Stimulated activated CD8-positive, alpha-beta memory T cell treated with anti-CD3 and anti-CD28 coated beads, Interleukin-15, amount 100 ng/mL, for 1 hour (primary cell): Measurements from ENCODE around the gene UVRAG.
A peak's percentile ranks its signal among the peaks of the same experiment; 100 is the strongest.

Experiments
- DNase-seq: peaks from one replicate; pipeline ENCODE4 v3.0.0-alpha.2; 2020; ENCODE audit warnings: low read depth

Gene UVRAG

DNA sequence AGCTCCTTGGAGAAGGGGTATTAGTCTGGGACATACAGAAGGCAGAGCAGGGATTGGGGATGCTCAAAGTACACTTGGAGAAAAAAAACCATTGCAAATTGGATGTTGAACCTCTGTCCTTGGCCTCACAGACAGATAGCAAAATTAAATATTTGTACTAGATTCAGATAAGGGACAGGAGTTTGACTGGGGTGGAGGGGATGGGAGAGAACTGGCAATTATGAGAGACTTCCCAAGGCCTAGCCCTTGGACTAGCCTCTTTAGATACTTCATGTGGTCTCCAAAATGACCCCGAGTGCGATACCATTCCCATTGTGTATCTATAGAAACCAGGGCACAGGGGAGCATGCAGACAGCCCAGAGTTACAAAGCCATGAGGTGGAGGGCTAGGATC, 30.9 kb upstream of the UVRAG start:
- no peak for DNase-seq

DNA sequence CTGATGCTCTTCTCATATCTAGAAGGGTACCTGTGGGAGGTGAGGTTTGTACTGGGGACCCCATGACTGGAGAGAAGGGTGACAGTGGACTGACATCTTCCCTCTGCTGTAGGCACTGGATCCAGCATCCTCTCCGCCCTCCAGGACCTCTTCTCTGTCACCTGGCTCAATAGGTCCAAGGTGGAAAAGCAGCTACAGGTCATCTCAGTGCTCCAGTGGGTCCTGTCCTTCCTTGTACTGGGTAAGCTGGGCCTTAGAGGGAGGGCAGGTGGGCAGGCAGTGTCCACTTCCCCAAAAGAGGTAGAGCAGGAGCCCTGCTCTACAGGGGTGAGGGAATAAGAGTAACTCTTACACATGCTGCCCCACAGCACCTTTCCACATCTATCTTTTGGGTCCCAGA, 30.5 kb upstream of the UVRAG start:
- DNase-seq: no peak

DNA sequence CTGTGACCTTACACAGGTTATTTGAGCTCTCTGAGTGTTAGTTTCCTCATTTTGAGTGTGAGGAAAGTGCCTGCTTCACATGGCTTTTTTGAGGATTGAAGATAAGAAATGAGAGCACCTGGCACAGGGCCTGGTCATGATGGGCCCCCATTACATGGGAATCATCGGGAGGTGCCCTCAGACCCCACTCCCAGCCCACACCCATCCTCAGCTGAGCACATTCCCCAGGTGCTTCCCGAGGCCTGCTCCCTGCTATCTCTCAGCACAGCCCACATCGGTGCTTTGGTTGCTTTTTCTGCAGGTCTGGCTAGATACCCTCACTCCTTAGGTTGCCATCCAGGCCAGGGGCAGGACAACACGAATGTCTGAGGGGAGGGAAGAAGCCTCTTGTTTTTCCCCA, 29.8 kb upstream of the UVRAG start:
- DNase-seq: no peak

DNA sequence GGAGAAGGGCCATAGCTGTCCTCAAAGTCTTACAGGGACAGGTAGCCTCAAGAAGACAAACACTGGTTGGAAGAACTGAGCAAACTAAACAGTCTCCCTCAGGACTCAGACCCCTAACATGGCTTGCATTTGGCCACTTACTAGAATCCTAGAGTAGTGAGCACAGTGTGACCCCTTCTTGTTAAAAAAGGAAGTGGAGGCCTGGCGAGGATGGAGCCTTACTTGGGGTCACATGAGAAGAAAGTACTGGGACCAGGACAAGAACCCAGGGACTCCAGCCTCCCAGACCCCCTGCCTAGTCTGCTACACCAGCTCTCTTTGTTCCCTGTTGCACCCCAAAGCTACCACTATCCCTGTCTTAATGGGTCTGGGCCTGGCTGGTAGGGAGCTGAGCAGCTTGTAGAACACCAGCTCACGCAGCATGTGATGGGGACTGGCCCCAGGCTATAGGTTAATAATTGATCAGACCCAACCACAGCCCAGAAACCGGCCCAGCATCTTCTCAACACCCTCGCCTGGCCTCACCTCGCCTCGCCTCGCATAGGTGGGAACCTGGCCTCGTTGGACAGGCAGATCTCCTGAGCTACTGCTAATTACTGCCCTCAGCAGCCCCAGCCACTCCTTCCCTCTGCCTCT, 28.8 kb upstream of the UVRAG start:
- DNase-seq: no peak

DNA sequence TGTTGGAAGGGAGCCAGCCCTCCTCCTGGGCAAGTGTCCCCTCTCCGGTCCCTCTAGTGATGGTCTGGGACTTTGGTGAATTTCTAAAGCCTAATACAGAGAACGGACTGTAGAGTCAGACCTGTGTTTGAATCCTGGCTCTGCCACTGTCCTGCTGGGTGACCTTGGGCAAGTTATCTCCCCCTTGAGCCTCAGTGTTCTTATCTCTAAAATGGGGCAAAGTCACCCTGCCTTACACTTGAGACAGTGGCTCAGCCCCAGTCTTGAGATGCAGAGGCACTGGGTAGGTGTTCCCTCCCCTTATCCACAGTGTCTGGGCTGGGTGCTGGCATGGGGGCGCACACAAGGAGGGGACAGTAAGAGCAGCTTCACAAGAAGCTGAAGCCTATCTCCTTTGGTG, 25.5 kb upstream of the UVRAG start:
- no peak for DNase-seq

DNA sequence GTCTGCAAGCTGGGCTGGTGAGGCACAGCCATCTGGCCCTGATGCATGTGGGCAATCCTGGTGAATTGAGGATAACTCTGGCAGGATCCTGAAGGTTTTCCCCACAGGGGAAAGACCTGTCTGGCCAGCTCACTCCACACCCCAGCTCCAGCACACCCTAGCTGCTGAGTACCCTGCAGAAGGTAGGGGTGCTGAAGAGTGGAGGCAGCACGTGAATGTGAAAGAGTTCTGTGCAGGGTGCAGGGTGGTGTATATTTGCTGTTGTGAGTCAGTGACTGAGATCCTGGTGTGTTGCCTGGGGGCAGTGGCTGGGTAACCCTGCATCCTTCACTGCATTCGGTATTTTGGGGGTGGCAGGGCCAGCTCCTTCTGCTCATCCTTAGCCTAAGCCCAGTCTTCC, 24.0 kb upstream of the UVRAG start:
- DNase-seq: no peak

DNA sequence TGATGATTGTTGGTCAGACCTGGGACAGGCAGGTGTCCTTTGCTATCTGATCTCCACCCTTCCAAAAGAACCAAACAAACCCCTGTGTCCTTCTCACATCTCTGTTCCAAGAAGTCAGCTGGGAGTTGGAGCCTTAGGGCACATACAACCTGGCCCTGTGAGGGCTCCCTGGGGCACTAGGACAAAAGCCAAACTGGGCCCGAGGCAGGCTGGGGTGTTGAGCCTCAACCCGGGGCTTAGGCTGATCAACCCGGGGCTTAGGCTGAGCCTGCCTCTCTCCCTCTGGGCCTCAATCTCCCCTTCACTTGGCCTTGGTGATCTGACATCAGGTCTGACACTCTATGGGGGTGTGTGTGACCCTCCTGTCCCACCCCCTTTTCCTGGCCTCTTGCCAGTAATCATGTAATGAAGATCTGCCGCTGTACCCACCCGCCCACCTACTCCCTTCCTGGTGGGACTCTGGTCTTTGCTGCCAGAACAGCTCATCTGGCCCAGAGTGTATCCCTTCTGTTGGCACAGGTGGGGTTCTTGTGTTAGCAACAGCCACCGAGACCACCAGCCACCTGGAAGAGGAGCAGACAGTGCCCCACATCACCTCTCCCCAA, 22.8 kb upstream of the UVRAG start:
- DNase-seq: no peak

DNA sequence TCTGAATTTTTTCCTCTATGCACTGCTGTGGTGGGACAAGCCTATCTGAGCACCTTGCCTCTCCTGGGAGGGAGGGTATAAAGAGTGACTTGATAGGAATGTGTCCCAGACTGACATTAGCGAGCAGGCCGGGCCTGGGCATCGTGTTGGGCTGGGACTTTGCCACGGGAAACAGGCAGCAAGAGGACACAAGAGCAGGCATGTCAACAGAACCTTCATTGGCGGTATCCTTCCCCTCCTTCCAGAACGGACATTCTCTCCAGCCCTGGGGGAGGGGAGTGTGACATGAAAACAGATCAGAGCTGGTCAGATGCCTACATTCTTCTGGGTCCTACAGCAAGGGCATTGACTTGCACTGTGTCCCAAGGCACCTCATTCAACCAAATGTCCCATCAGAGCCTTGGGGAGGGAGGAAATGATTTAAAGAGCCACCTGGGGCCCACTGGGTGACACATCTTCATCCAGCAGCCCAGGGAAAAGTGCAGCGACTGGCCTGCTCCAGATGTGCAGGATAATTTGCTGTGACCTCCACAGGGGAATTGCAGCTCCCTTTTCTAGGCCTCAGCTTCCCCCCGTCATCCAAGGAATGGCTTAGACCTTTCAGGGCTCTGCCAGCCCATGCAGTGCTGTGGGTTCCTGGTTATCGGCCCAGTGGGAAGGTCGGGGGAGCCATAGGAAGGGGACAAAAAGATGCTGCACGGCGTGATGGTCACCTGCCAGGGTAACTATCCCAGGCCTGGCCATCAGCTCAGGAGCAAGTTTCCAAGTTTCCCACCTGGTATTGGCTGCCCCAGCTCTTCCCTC, 21.8 kb upstream of the UVRAG start:
- no peak for DNase-seq

DNA sequence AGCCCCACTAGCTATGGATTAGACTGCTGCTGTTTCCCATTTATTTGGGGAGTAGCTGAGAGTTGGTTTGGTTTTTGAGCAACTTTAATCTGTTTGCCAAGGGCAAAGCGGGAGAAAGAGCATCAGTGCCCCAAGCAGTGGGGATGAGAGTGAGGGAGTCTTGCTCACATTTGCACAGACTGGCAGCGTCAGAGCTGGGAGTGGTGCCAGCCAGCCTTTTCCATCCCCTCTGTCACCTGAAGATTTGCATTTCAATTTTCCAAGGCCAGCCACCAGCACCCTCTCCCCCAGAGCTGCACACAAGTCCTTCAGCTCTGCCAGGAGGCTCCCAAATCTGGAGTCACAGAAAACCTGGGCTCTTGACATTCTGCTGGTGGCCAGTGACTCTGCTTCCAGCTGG, 21.0 kb upstream of the UVRAG start:
- no peak for DNase-seq

DNA sequence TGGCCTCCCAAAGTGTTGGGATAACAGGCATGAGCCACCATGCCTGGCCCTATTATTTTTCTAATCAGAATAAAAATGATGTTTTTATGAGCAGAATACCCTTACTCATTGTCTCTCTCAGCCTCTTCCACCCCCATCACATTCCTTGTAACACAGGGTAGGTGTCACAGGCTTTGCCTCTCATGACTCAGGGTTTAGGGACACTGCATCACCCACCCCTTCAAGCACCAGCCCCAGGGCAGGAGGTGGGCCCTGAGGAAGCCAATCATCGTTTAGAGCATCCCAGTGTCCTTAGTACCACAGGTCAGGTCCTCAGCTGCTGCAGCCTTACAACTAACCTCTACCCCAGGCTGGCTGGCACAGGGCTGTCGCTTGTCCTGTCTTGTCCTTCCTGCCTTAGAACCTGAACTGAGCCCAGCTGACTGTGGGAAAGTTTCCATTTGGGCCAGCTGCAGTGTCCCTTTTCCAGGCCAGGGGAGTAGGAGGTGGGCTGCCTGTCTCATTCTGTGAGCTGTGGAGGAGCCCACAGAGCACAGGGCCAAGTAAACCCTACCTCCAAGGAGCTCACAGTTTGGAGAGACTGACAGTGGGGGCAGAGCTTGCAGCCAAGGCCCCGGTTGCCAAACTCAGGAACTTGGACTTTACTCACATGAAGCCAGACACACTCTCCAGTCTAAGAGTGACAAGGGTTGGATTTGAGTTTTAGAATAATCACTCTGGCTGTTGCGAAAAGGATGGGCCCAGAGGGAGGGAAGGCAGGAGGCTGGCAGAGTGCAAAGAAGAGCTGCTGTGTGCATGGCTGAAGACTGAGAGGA, 19.5 kb upstream of the UVRAG start:
- DNase-seq: no peak

DNA sequence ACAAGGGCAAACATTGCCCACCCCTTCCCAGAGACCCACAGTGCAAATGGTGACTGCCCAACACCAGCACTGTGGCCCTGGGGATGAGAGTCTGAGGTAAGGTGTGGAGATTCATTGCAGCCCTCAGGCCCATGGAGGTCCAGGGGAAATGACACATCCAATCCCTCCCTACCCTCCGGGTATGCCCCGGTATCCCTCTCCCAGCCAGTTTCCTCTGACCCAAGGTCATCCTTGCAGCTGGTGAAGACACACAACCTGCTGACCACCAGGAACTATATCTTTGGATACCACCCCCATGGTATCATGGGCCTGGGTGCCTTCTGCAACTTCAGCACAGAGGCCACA, 18.9 kb upstream of the UVRAG start:
- no peak for DNase-seq

DNA sequence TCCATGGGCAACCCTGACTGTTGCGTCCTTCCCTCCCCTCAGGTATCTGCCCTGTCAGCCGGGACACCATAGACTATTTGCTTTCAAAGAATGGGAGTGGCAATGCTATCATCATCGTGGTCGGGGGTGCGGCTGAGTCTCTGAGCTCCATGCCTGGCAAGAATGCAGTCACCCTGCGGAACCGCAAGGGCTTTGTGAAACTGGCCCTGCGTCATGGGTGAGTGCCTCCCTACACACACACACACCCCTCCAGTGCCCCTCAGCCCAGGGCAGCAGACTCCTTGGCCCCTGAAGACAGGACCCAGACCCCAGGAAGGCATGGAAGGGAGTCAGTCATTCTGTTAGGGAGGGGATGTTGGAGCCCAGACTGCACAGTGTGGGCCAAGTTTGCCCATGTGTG, 17.9 kb upstream of the UVRAG start:
- DNase-seq: no peak

DNA sequence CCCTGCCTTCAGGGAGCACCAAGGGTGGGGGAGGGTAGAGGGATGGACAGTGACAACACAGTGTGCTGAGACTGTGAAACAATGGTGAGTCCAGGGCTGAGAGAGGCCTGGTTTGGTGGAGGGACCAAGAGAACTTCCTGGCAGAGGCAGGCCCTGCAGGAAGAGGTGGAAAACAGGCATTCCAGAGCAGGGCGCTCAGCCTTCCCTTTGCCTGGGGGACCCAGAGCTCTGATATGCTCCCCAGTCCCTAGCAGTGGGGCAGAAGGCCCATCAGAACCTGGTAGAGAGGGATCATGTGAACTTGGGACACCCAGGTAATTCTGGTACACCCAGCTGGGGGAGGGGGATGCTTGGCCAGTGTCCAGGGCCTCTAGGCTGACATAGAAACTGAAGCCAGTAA, 17.2 kb upstream of the UVRAG start:
- no peak for DNase-seq

DNA sequence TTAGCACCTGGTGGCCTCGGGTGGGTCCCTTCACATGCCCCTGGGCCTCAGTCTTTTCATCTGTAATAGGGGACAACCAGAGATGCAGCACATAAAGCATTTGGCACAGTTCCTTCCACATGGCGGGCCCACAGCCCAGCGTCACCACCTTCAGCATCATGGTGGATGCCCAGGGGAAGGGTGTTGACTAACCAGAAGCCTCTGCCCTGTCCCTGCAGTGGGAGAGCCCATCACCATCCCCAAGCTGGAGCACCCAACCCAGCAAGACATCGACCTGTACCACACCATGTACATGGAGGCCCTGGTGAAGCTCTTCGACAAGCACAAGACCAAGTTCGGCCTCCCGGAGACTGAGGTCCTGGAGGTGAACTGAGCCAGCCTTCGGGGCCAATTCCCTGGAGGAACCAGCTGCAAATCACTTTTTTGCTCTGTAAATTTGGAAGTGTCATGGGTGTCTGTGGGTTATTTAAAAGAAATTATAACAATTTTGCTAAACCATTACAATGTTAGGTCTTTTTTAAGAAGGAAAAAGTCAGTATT, 14.8 kb upstream of the UVRAG start:
- no peak for DNase-seq

DNA sequence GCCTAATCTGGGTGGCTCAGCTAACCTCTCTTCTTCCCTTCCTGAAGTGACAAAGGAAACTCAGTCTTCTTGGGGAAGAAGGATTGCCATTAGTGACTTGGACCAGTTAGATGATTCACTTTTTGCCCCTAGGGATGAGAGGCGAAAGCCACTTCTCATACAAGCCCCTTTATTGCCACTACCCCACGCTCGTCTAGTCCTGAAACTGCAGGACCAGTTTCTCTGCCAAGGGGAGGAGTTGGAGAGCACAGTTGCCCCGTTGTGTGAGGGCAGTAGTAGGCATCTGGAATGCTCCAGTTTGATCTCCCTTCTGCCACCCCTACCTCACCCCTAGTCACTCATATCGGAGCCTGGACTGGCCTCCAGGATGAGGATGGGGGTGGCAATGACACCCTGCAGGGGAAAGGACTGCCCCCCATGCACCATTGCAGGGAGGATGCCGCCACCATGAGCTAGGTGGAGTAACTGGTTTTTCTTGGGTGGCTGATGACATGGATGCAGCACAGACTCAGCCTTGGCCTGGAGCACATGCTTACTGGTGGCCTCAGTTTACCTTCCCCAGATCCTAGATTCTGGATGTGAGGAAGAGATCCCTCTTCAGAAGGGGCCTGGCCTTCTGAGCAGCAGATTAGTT, 14.2 kb upstream of the UVRAG start:
- DNase-seq: no peak

DNA sequence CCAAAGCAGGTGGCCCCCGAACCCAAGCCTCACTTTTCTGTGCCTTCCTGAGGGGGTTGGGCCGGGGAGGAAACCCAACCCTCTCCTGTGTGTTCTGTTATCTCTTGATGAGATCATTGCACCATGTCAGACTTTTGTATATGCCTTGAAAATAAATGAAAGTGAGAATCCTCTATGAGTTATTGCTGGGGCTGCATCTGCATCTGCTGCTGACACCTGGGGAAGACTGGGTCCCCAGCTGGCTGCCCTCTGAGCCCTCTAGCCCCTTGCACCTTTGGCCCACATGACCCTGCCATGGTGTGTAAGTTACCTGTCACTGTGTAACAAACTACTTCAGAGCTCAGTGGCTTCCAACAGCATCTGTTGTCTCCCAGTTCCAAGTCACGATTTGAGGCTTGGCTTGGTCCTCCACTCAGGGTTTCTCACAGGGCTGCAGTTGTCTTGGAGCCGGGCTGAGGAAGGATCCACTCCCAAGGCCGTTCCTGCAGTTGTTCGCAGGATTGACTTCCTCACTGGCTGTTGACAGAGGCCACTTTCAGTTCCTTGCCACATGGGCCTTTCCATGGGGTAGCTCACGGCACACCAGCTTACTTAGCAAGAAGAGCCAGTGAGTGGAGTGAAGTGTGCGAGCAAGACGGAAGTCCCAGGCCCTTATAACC, 13.5 kb upstream of the UVRAG start:
- DNase-seq: no peak

DNA sequence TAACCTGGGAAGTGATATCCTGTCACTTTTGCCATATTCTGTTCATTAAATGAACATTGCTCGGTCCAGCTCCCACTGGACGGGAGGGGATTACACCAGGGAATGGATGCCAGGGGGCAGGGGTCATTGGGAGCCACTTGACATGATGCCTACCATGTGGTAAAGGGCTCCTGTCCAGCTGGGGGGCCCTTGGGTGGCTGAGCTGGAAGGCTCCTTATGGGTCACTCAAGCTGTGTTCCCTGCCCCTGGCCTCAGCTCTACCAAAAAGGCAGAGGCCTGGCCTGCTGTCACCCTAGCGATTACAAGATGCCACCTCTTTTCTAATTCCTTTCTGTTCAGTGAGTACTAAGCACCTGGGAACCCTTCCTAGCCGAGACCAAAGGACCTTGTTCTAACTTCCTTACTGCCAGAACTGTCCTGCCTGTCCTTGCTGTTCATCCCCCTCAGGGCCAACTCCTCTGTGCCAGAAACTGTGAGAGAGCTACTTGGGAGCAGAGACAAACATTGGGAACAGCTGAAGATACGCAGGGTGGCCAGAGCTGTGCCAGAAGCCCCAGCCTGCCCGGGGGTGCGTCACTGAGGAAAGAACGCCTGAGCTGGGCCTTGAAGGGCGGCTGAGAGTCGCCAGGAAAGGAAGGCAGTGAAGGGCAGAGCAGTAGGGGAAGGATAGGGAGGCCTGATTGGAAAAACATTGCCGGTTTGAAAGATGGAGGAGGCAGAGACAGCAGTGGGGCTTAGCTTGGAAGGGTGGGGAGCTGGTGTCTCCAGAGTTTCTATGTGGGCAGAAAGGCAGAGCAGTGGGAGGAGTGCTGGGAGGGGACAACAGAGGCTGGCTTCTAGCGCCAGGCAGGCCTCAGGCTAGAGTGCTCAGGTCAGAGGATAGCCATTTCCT, 12.7 kb upstream of the UVRAG start:
- no peak for DNase-seq

DNA sequence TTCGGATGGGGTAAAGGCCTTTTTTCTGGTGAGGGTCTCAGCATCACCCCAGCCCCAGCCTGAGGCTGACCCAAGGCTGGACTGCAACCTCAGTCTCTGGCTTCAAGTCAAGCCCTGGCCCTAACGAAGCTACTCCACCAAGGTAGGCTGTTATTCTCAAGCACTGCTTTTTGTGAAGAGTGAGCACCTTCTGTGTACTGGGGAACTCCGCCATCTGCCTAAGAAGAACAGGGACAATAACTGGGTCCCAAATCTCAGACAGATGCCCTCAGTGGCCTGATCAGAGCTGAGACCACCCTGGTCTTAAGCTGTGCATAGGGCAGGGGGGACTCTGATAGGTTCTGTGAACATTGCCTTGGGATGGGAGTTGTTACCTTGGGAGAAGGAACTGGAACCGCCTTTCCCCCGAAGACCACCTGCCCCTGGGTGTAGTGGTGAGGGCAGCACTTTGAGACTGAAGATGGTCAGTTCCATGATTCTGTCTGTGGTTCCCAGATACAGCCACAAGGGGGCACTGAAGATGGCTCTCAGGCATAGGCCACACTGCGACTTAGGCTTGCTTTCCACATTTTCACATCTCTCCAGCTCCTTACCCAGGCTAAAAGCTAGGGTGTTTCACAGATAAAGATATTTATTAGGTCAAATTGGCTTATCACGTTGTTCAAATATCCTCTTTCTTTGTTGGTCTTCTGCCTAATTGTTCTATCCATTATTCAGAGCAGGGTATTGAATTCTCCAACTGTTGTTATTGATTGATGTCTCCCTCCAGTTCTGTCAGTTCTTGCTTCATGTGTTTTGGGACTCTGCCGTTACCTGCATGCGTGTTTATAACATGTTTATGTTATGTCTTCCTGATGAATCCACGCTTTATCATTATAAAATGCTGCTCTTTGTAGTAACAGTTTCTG, 11.8 kb upstream of the UVRAG start:
- peak; percentile 64 for DNase-seq

DNA sequence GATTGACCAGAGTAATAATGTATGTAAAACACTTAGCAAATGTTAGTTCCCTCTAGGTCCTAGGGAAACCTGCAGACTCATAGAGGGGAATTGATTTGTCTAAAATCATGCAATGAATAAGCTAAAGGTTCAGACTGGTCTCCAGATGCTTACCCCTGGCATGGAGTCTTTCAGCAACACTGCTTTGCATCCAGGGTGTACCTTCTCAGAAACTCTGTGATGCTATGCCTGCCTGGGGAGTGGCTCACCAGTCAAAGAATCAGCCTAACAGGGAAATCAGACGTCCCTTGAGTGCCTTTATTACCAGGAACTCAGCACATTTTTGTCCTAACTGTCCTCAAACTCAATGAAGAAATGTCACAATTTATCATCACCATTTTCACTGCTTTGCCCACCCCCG, 5.9 kb upstream of the UVRAG start:
- DNase-seq: no peak
